ENCODE data around the gene CSE1L.
"Not testable (repeated sequence)": the region's sequence is repeated elsewhere in the genome, so short reads cannot be mapped to it uniquely, and the experiment has no call there.

The CSE1L gene

DNA sequence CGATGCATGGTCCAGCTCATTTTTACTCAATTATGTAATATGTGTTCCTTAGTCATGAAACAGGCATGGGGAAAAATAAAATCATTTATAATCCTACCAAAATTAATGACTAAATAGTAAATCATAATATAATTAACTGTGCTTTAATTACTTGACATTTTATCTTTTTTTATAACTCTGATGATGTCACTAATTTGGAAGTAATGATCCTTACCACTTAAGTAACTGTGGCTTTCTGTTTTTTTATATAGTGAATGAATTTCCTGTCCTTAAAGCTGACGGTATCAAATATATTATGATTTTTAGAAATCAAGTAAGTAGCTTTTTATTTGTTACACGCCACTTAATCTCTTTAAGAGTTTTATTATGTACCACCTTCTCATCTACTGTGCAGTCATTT lies 32.2 kb downstream of the CSE1L start:
- no peak for ATAC-seq

DNA sequence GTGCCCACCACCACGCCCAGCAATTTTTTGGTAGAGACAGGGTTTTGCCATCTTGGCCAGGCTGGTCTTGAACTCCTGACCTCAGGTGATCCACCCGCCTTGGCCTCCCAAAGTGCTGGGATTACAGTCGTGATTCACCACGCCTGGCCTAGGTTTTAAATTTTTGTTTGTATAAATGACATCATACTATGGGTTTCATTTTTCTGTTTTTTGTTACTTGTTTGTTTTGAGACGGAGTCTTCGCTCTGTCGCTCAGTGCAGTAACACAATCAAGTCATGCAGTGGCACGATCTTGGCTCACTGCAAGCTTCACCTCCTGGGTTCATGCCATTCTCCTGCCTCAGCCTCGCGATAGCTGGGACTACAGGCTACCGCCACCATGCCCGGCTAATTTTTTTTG lies 36.2 kb downstream of the CSE1L start:
- ATAC-seq = not testable (repeated sequence)

DNA sequence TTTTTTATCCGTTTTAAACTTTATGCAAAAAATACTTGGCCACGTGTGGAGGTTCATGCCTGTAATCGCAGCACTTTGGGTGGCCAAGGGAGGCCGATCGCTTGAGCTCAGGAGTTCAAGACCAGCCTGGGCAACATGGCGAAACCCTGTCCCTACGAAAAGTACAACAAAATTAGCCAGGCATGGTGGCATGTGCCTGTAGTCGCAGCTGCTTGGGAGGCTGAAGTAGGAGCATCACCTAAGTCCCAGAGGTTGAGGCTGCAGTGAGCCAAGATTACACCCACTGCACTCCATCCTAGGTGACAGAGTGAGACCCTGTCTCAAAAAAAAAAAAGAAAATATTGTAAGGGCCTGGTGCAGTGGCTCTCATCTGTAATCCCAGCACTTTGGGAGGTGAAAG lies 45.0 kb downstream of the CSE1L start:
- no peak for ATAC-seq

DNA sequence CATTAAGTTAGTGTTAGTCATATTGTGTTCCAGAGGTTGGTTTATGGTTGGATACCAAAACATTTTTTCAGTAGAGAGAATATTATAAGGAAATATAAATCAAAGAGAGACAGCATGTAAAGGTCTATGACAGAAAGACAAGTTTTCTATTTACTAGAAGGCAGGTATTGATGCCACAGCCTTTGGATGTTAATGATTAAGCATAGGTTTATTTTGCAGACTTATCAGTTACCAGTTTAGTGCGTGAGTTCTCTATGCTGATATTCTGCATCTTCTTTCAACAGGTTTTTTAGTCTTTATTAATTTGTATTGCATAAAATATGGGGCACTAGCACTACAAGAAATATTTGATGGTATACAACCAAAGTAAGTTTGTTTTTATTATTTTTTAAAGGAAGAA lies 45.6 kb downstream of the CSE1L start:
- no peak for ATAC-seq

DNA sequence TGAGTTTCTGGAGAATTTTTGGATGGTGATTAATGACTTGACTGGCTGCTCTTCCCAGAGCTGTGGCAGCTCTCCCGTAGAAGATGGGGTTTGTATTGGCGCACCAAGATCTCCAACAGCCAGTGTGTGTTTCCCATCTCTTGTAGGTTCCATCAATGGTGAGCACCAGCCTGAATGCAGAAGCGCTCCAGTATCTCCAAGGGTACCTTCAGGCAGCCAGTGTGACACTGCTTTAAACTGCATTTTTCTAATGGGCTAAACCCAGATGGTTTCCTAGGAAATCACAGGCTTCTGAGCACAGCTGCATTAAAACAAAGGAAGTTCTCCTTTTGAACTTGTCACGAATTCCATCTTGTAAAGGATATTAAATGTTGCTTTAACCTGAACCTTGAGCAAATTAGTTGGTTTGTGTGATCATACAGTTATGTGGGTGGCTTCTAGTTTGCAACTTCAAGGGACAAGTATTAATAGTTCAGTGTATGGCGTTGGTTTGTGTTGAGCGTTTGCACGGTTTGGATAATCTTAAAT lies 50.2 kb downstream of the CSE1L start:
- no peak for ATAC-seq

DNA sequence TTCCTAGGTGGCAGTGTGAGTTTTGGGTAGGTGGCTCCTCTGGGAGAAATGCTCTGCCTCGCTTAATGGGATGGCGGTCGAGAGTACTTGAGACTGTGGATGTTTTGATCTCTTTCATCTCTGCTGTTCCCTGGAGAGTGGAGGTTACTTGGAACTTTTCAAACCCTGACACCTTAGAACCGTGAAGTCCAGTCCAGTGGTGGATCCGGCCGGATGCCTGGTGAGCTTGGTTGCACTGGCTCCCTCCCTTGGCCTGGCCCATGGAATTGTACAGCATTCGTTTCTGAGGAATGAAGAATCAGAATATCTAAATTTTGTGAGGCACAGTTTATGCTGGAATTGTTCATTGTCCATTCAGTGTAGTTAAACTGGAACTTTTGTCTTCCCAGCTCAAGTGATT lies 51.0 kb downstream of the CSE1L start:
- ATAC-seq = no peak

DNA sequence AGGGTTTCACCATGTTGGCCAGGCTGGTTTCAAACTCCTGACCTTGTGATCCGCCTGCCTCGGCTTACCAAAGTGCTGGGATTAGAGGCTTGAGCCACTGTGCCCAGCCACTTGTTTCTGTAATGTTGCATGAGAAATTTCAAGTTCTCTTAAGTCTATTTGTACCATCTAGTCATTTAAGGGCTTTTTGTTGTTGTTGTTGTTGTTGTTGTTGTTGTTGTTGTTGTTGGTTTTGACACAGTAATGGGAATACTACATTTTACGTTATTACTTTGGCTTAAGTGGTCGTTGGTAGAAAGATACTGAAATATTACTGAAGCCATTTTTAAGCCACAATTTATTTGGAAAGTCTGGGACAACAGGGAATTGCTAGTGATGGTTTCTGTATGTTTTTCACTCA lies 52.0 kb downstream of the CSE1L start:
- ATAC-seq = no peak

DNA sequence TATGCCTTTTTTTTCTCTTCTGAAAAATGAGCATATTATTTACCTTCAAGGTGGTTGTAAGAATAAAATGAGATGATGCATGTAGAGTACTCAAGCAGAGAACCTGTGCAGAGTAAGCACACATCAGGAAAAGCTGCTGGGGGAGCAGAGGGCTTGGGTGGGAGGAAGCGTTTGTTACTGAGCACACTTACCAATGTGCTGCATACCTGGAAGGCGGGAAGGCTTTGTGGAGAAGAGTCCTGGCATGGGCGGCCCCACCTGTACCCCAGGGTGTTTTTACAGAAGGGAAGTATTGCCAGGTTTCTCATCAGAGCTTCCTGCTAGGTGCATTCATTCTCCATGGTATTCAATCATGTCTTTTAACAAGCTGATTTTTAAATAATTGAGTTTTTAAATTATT lies 52.9 kb downstream of the CSE1L start:
- no peak for ATAC-seq

DNA sequence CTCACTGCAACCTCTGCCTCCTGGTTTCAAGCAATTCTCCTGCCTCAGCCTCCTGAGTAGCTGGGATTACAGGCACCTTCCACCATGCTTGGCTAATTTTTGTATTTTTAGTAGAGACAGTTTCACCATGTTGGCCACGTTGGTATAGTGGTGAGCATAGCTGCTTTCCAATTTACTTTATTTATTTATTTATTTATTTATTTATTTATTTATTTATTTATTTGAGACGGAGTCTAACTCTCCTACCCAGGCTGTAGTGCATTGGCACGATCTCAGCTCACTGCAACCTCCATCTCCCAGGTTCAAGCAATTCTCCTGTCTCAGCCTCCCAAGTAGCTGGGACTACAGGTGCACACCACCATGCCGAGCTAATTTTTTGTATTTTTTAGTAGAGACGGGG lies 54.2 kb downstream of the CSE1L start:
- not testable (repeated sequence) for ATAC-seq

DNA sequence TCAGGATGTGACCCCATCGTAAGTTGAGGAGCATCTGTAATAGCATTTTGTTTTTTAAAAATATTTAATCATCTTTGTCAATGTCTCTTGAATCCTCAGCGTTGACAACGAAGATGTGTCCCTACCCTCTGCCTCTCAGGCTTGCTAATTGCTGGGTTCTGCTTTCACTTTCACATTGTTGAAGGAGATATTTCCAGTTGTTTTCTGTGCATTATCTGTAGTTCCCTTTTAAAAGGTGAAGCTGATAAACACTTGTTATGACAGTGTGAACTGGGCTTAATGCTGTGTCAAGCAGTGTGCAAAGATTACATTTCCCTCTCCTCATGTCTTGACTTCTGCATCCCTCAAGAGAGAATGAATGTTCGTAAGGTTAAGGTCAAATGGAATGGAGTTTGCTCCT lies 54.9 kb downstream of the CSE1L start:
- ATAC-seq = peak; percentile 53 to 55

DNA sequence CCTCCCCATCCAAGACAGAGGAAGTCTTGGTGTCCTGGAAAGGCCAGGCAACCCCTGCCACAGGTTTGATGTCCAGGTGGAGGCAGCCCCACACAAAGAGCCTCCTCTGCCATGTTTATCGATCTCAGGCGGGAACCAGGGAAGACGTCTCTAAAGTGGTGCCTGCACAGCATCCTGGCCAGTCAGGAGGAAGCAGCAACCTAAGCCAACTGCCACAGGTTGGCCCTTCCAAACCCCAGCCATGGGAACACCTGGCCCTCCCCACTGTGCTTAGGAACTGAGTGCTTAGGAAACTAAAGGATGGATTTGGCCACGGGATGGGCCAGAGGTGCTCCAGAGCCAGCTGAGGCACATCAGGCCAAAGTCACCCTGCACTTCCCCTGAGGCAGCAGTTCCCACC lies 56.9 kb downstream of the CSE1L start:
- no peak for ATAC-seq

DNA sequence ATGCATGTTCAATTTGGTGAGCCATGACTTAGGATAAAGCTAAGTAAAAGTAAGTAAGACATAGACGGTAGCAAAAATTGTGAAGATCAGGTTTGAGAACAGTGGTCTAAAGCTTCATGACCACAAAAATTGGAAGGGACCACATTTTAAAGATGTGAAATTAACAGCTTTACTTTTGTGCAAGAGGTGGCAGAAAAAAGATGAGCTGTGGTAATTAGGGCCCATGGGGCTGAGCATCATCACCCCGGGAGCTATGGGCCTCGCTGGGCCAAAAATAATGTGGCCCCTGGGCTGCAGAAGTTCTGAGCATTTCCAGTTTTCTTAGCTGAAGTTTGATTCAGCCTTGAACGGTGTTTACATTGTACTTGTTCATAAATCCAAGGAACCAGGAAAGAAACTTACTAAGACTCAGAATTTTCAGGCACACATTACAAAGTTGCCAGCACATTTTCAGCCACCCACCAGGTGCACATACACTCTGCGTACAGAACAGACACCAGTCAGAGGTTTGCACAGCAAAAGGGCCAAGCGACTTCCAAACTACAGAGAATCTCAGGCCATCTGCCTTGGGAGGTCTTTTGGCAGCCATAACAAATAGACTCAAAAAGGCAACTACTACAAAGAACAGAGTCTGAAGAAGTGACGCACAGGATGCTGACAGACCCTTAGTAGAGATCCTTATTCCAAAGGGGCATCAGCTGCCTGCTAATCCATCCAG lies 57.7 kb downstream of the CSE1L start:
- no peak for ATAC-seq

DNA sequence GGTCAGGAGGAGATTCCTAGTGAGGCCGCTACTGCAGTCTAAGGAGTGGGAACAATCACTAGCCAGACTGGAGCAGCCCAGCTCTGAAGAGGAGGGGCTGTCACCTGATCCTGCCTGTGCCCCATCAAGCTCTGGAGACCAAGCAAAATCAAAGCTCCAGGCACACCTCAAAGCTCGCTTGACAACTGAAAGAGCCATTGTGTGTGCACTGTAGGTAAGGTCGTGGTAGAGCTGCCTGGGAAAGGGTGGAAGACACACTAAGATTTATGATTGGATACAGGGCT lies 58.2 kb downstream of the CSE1L start:
- ATAC-seq = no peak

DNA sequence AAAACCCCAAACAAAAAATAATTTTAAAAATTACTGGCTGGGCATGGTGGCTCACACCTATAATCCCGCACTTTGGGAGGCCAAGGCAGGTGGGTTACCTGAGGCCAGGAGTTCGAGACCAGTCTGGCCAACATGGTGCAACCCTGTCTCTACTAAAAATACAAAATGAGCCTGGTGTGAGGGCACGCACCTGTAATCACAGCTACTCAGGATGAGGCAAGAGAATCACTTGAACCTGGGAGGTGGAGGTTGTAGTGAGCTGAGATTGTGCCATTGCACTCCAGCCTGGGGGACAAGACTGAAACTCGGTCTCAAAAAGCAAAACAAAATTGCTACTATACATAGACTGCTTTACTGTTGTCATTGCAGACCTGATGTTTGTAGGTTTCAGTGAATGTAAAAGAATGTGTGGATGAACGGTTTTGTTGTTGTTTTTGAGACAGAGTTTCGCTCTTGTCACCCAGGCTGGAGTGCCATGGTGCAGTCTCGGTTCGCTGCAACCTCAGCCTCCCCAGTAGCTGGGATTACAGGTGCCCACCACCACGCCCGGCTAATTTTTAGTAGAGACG lies 59.0 kb downstream of the CSE1L start:
- not testable (repeated sequence) for ATAC-seq

DNA sequence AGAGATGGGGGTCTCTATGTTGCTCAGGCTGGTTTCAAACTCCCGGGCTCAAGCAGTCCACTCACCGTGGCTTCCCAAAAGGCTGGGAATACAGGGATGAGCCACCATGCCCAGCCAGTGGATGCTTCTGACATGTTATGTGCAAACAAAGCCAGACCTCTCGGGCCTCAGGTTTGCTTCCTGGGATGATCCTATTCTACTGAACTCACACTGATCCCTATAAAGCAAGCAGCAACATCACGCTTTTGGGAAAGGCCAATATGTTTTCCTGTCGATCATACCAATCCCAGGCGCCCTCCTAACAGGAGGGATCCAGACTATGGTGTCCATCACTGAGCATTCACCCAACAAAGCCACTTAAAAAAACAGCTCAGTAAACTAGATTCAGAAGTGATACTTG lies 60.2 kb downstream of the CSE1L start:
- no peak for ATAC-seq

DNA sequence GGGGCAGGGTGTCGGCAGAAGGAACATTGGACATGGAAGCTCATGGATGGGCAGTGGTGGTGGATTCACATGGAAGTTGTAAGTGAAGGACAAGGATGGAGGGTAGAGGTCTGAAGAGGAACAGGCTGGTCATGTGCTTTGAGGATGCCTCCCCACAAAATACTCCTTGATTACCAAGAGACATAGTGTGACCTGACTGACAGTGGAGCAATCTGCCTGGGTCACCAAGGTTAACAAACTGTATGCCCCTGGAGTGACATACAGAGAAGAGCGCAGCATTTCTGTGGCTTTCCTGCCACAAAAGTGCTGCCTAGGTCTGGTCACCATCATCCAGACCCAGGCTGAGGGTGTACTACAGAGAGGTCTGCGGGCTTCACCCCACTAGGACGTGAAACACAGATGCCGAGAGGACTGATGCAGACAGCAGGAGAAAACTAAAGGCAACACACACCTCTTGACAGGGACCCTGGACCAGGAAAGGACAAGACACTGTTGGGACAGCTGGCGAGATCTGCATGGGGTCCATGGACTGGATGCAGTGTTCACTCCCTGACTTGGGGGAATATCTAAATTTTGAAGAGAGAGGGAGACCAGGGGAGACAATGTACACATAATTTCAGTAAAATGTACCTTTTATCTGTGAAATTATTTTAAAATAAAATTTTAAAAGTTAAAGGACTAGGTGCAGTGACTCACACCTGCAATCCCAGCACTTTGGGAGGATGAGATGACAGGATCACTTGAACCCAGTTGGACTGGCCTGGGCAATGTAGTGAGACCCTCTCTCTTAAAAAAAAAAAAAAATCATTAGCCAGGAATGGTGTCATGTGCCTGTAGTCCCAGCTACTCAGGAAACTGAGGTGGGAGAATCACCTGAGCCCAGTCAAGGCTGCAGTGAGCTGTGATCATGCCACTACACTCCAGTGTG lies 64.9 kb downstream of the CSE1L start:
- ATAC-seq = no peak

DNA sequence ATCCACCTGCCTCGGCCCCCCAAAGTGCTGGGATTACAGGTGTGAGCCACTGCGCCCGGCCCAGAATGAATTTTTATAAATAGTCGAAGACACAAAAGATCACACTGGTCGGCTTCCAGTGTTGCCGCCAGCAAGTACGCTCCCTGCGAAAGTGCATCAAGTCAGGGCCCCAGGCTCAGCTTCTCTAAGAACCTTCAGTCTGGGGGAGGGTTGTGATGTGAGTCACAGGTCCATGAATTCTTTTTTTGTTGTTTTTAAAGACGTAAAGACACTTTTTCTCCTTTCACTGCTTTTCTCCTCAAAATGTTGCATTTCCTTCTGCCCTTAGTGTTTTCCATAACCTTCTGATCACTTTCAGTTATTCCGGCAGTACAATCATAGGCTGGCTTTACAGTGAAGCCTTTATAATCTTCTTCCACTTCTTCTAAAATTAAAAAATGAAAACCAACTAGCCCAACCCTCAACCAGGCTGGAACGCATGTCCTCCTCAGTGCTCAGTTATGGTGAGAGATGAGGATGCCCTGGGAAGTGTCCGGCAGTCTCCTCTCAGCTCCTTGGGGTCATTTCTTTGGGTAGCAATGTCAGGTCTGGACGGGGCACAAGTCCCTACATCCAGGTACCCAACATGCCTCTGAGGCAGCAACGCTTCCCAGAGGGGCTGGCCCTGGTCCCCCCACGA lies 66.6 kb downstream of the CSE1L start:
- no peak for ATAC-seq

DNA sequence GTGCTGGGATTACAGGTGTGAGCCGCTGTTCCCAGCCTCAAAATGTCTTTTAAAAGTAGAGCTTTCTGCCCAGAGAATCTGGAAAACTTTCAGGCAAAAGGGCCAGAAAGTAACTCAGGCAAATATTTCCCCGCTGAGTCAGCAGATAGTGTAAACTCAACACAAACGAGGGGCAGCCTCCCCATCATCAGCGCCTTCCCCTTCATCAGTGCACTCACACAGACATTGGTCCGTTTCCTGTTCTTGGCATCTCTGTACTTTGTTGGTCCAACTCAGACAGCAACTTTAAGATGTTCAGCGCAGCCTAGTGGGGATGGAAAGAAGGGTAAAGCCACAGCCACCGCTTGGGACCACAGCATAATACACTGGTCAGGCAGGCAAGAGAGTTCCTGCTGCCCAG lies 69.5 kb downstream of the CSE1L start:
- no peak for ATAC-seq

DNA sequence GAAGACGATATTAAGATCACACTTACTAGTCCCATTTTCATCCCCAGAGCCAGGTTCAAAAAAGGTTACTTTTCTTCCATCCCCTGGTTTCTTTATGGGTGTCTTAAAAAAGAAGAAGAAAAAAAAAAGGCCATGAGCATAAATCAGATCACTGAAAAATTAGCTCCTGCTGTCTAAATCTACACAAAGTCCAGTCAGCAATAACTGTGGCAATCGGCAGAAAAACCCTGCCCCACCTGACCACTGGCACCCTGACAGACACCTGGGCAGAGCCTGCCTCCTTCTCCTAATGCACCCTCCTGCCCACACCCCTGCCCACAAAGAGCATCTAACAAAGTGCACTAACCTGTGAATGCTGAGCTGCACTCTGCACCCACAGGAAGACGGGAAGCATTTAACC lies 72.2 kb downstream of the CSE1L start:
- ATAC-seq = no peak

DNA sequence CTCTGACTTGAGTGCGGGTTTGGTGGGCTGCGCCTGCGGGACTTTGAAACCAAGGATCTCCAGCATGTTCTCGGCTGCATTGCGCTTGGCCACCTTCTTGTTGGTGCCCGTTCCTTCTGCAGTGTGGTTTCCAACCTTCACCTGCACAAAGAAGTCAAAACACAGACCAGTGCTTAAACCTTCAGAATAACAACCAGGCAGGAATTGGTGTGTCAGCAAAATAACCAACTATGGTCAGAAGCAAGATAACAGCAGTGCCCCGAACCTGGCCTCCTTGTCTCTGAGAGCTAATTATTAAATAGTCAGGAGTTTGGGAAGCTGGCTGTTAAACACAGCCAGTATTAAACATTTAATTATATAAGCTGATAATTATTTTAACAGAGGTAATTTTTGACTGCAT lies 73.9 kb downstream of the CSE1L start:
- no peak for ATAC-seq

DNA sequence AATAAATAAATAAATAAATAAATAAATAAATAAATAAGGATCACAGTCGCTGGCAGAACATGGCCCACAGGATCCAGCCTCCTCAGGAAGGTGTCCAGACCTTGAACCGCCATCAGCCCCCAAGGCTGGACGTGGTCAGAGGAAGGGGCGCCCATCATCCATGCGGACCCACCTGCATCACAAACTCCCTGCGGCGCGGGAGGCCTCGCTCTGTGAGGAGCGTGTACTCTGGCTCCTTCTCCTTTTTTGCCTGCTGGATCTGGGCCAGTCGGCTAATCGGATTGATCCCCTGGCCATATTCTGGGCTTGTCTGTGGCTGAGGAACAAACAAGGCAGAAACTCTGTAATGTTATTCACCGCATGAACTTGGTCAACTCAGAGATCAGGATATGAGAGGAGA lies 76.8 kb downstream of the CSE1L start:
- no peak for ATAC-seq

DNA sequence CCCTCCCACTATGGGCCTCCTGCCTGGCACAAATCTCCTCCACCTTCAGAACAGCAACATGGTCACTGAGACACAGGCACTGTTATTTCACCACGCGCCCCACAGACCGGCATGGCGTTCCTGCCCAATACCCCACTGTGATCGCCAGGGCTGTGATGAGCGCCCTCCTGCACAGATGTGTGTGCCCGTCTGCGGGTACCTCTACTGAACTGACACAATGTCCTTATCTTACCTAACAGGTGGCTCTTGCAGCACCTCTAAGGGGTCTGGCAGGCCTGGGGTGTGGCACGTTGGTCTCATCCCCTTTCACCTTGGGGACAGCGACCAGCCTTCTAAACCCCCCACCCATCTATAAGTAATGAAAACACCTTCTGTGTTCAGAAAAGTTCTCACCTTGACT lies 77.9 kb downstream of the CSE1L start:
- no peak for ATAC-seq

DNA sequence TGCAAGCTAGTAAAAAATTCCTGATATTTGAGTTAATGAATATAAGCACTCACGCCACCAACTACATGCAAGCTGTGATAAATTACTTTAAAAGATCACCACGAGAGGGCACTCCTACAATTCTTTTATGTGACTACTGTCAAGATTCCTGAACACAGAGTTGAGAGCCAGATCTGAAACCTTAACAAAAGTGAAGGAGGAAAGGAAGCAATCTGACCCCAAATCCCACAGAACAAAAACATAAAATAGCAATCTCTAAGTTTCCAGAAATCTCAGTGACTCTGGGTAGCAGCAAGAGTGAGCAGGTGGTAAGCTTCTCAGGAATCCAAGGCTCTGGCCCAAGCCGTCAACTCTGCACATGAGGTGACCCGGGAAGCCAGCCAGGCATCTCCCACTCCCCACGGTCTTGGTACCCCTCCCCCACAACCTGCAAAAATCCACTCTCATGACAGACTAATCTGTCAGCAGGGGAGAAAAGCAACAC lies 86.9 kb downstream of the CSE1L start:
- ATAC-seq = peak in 1 of 2 donors; percentile 38
